Measurements from ENCODE around the gene ZMYND8. TPM values are rescaled to one million over a fixed set of nuclear protein-coding genes. Genes with fewer than 3 reads are reported as not detected.
"Not testable (repeated sequence)": the region's sequence is repeated elsewhere in the genome, so short reads cannot be mapped to it uniquely, and the experiment has no call there.

The ZMYND8 gene
- total and polyA plus RNA-seq, 2 donors (not counting 3 experiments of a cell fraction or from before 2014, with no cell fraction given), result 30.6 to 75.2 TPM

GRCh38 chr20:47289096-47289495 lies 67.4 kb downstream of the ZMYND8 start:
- Histone ChIP-seq H3K27me3 (ENCODE audit: control insufficient read depth in 2 of 2, insufficient read depth in 2 of 2, low read length in 2 of 2) (no peaks in the 10 kb centered on the region), H3K9me3 (replicated peaks; ENCODE audit: control insufficient read depth, insufficient read depth, low read length) (no peaks in the 10 kb centered on the region), H3K9me1 (replicated peaks; ENCODE audit: control insufficient read depth, extremely low read depth, insufficient read depth, low read length) (no peaks in the 10 kb centered on the region), H3K27ac (ENCODE audit: insufficient read depth, low read depth, low read length) (no peak overlapping the region), H3K9ac (replicated peaks; ENCODE audit: extremely low read depth, insufficient read depth, low read length) (no peak overlapping the region), H3K79me2 (ENCODE audit: control insufficient read depth, insufficient read depth, low read length) (peaks cover 20% of the 10 kb centered on the region), H3K4me1 (ENCODE audit: control insufficient read depth, extremely low read depth, insufficient read depth, low read length) (peaks cover 2% of the 10 kb centered on the region), H3K4me2 (ENCODE audit: insufficient read depth, low read length) (no peak overlapping the region), H2AFZ (ENCODE audit: low read depth, low read length) (no peak overlapping the region), H3K36me3 (ENCODE audit: control insufficient read depth in 2 of 2, extremely low read depth in 1 of 2, insufficient read depth in 2 of 2, low read length in 2 of 2) (peaks cover 40 to 47% of the 10 kb centered on the region in 2 experiments), H3K4me3 (replicated peaks in 1 of 3; ENCODE audit: insufficient read depth in 1 of 3, low read depth in 1 of 3, low read length in 3 of 3) (no peak overlapping the region), H4K20me1 (replicated peaks; ENCODE audit: control insufficient read depth, extremely low read depth, insufficient read depth, low read length) (peaks cover 2% of the 10 kb centered on the region)
- CTCF ChIA-PET, result interaction anchor here (1.7 to 5.5 kb wide), 4 partner anchors 12 to 95 kb away, joined by 4 to 23 read pairs (median 10); no protein-coding TSS in a partner anchor
- POLR2A ChIA-PET, result interaction anchor here (0.6 kb wide), 1 partner anchor 143 kb away, joined by 3 read pairs; no protein-coding TSS in a partner anchor
- dilution Hi-C loops (cut with MboI; ENCODE audit: extremely low pct_ligation_motif_present, low sequenced_read_pairs), result no loop called here
- FAIRE-seq, result no peak
- DNase-seq (ENCODE audit: low read depth, low spot score), result no peak
- intact Hi-C loops (cut with micrococcal nuclease), result no loop called here
- no TSS peak for BruUV-seq (replicated peaks)
- TF ChIP-seq MAX (IDR thresholded peaks at IDR 0.05; ENCODE audit: insufficient read depth, insufficient read length) (no peak), EZH2 (IDR thresholded peaks at IDR 0.05; ENCODE audit: borderline replicate concordance, low read depth, low read length, severe bottlenecking) (no peak), MYC (IDR thresholded peaks at IDR 0.05; ENCODE audit: low read depth, low read length) (no peak), POLR2A (IDR thresholded peaks at IDR 0.05; ENCODE audit: low read depth, low read length) (no peak), POLR2AphosphoS5 (IDR thresholded peaks at IDR 0.05; ENCODE audit: insufficient read depth, low read depth, low read length) (no peak), GATA2 (IDR thresholded peaks at IDR 0.05; ENCODE audit: insufficient read depth, insufficient read length, low read depth, low read length) (no peak), FOS (IDR thresholded peaks at IDR 0.05; ENCODE audit: borderline replicate concordance, insufficient read depth, low read length) (no peak), JUN (IDR thresholded peaks at IDR 0.05; ENCODE audit: borderline replicate concordance, insufficient read depth, insufficient read length, low read depth) (no peak)
- TF ChIP-seq, protein P1, sequence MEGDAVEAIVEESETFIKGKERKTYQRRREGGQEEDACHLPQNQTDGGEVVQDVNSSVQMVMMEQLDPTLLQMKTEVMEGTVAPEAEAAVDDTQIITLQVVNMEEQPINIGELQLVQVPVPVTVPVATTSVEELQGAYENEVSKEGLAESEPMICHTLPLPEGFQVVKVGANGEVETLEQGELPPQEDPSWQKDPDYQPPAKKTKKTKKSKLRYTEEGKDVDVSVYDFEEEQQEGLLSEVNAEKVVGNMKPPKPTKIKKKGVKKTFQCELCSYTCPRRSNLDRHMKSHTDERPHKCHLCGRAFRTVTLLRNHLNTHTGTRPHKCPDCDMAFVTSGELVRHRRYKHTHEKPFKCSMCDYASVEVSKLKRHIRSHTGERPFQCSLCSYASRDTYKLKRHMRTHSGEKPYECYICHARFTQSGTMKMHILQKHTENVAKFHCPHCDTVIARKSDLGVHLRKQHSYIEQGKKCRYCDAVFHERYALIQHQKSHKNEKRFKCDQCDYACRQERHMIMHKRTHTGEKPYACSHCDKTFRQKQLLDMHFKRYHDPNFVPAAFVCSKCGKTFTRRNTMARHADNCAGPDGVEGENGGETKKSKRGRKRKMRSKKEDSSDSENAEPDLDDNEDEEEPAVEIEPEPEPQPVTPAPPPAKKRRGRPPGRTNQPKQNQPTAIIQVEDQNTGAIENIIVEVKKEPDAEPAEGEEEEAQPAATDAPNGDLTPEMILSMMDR (IDR thresholded peaks at IDR 0.05; ENCODE audit: extremely low read depth in 1 of 2, insufficient read depth in 1 of 2, low read depth in 1 of 2, low read length in 2 of 2), result no peak

- H3K9me1 ChIP-seq (replicated peaks; ENCODE audit: control insufficient read depth, extremely low read depth, insufficient read depth, low read length); H3K9ac ChIP-seq (replicated peaks; ENCODE audit: extremely low read depth, insufficient read depth, low read length); H3K4me2 ChIP-seq (ENCODE audit: insufficient read depth, low read length); H3K9me3 ChIP-seq (replicated peaks; ENCODE audit: control insufficient read depth, insufficient read depth, low read length); BruUV-seq (replicated peaks); H2AFZ ChIP-seq (ENCODE audit: low read depth, low read length); H4K20me1 ChIP-seq (replicated peaks; ENCODE audit: control insufficient read depth, extremely low read depth, insufficient read depth, low read length); H3K27ac ChIP-seq (ENCODE audit: insufficient read depth, low read depth, low read length); H3K4me3 ChIP-seq (replicated peaks in 1 of 3; ENCODE audit: insufficient read depth in 1 of 3, low read depth in 1 of 3, low read length in 3 of 3); dilution Hi-C loops (cut with MboI; ENCODE audit: extremely low pct_ligation_motif_present, low sequenced_read_pairs); FAIRE-seq; POLR2A ChIA-PET; H3K4me1 ChIP-seq (ENCODE audit: control insufficient read depth, extremely low read depth, insufficient read depth, low read length); H3K27me3 ChIP-seq (ENCODE audit: control insufficient read depth in 2 of 2, insufficient read depth in 2 of 2, low read length in 2 of 2); intact Hi-C loops (cut with micrococcal nuclease); DNase-seq (ENCODE audit: low read depth, low spot score): not testable (repeated sequence)
- H3K36me3 ChIP-seq (ENCODE audit: control insufficient read depth in 2 of 2, extremely low read depth in 1 of 2, insufficient read depth in 2 of 2, low read length in 2 of 2), result peaks cover 38 to 46% of the 10 kb centered on the region in 2 experiments
- peaks cover 18% of the 10 kb centered on the region for H3K79me2 ChIP-seq (ENCODE audit: control insufficient read depth, insufficient read depth, low read length)
- CTCF ChIA-PET, result interaction anchor here (1.6 to 5.5 kb wide), 3 partner anchors 13 to 96 kb away, joined by 3 to 23 read pairs (median 10); no protein-coding TSS in a partner anchor
These were observed 68.0 kb downstream of the ZMYND8 start for GRCh38 chr20:47288530-47288929.

All from endothelial cell of umbilical vein (primary cell).